ENCODE results near the gene CDHR4.

- no peak for TF ChIP-seq POLR2A (IDR thresholded peaks at IDR 0.05; ENCODE audit: low read length)
- no peak for TF ChIP-seq GATA1 (IDR thresholded peaks at IDR 0.05; ENCODE audit: low read depth, low read length)
Observed at GRCh38 chr3:49780080-49780974, 19.3 kb downstream of the CDHR4 start.

All from erythroblast (primary cell).